ENCODE measurements around the gene PFKFB4. TPM values are rescaled to one million over a fixed set of nuclear protein-coding genes. Genes with fewer than 3 reads are reported as not detected.

The PFKFB4 gene
- total RNA-seq, 3 donors from 2014 or later (not counting 1 experiment from before 2014, with no cell fraction given), result 2.4 to 4.3 (median 3.6) TPM

GRCh38 chr3:48544141-48544540 lies 12.5 kb downstream of the PFKFB4 start:
- intact Hi-C loops (cut with micrococcal nuclease), result no loop called here
- H3K27ac ChIP-seq (ENCODE audit: low read length), result no peak overlapping the region
- no peak overlapping the region for H3K4me3 ChIP-seq (ENCODE audit: low read length)
- H3K36me3 Mint-ChIP-seq, result no peaks in the 10 kb centered on the region
- H3K27me3 Mint-ChIP-seq (ENCODE audit: low read depth in 2 of 2), result no peaks in the 10 kb centered on the region
- no peaks in the 10 kb centered on the region for H3K4me1 Mint-ChIP-seq
- H3K27ac Mint-ChIP-seq, result no peak overlapping the region
- H3K9me3 ChIP-seq (ENCODE audit: control insufficient read depth, insufficient read depth, low read length), result no peaks in the 10 kb centered on the region
- no peaks in the 10 kb centered on the region for H3K27me3 ChIP-seq (ENCODE audit: control insufficient read depth, insufficient read depth, low read length)
- DNase-seq (no peak), ATAC-seq (no peak)
- H3K36me3 ChIP-seq (ENCODE audit: control insufficient read depth, insufficient read depth, low read length), result no peaks in the 10 kb centered on the region
- H3K9me3 Mint-ChIP-seq, result no peaks in the 10 kb centered on the region
- peaks cover 6% of the 10 kb centered on the region for H3K4me1 ChIP-seq (ENCODE audit: control insufficient read depth, insufficient read depth, low read length)
- TF ChIP-seq, protein P1, sequence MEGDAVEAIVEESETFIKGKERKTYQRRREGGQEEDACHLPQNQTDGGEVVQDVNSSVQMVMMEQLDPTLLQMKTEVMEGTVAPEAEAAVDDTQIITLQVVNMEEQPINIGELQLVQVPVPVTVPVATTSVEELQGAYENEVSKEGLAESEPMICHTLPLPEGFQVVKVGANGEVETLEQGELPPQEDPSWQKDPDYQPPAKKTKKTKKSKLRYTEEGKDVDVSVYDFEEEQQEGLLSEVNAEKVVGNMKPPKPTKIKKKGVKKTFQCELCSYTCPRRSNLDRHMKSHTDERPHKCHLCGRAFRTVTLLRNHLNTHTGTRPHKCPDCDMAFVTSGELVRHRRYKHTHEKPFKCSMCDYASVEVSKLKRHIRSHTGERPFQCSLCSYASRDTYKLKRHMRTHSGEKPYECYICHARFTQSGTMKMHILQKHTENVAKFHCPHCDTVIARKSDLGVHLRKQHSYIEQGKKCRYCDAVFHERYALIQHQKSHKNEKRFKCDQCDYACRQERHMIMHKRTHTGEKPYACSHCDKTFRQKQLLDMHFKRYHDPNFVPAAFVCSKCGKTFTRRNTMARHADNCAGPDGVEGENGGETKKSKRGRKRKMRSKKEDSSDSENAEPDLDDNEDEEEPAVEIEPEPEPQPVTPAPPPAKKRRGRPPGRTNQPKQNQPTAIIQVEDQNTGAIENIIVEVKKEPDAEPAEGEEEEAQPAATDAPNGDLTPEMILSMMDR (IDR thresholded peaks at IDR 0.05), result no peak
- 80% methylated on average over 2 of the region's 5 CpGs for WGBS (ENCODE audit: insufficient coverage)
- no peak overlapping the region for H3K4me3 Mint-ChIP-seq

DNA sequence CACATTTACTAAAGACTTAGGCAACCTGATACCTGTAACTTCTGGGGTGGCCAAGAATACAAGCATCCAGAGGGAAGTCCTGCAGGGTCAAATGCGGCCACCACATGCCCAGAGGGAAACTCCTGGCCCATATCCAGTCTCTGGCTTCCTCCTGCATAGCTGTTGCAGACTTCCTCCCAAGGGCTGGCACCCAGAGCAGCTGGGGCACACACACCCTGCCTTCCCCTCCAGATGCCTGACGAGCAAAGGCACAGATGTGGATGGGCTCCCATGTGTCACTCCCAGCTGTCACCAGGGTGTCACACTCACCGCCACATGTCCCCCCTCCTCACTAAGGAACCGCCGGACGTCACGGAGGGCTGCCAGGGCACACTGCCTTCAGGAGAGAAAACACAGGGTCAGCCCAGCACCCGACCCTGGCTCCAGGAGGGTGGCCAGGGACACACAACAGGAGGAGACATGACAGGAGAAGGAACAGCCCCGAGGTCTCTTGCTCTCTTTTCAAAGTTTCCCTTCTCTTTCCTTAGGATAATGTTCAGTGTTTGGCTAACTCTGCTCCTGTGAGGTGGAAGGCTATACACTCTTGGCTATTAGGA lies 13.2 kb downstream of the PFKFB4 start:
- Mint-ChIP-seq H3K4me3 (no peak overlapping the region), H3K27me3 (ENCODE audit: low read depth in 2 of 2) (no peaks in the 10 kb centered on the region), H3K27ac (no peak overlapping the region), H3K36me3 (no peaks in the 10 kb centered on the region), H3K4me1 (no peaks in the 10 kb centered on the region), H3K9me3 (no peaks in the 10 kb centered on the region)
- Histone ChIP-seq H3K36me3 (ENCODE audit: control insufficient read depth, insufficient read depth, low read length) (no peaks in the 10 kb centered on the region), H3K9me3 (ENCODE audit: control insufficient read depth, insufficient read depth, low read length) (no peaks in the 10 kb centered on the region), H3K27me3 (ENCODE audit: control insufficient read depth, insufficient read depth, low read length) (no peaks in the 10 kb centered on the region), H3K4me1 (ENCODE audit: control insufficient read depth, insufficient read depth, low read length) (no peaks in the 10 kb centered on the region), H3K4me3 (ENCODE audit: low read length) (no peak overlapping the region), H3K27ac (ENCODE audit: low read length) (no peak overlapping the region)
- TF ChIP-seq, protein P1 (IDR thresholded peaks at IDR 0.05), result no peak
- ATAC-seq (no peak), DNase-seq (no peak)
- intact Hi-C loops (cut with micrococcal nuclease), result no loop called here
- 18% methylated on average over 9 of the region's 9 CpGs for WGBS (ENCODE audit: insufficient coverage)

DNA sequence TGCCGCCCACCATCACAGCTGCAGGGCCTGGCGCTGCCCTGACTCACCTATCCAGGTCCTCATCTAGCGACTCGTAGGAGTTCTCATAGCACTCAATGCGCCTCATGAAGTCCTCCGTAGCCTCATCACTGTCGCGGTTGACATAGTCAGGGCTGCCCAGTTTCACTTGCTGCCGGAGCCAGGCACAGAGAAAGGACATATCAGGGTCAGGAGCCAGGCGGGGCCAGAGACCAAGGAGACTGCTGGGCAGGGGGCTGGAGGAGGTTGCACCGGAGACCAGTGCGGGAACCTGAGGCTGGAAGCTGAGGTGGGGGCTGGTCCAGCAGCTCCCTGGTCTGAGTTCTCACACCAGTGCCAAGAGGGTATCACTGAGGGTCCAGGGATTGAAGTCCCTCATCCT lies 18.2 kb downstream of the PFKFB4 start:
- 94% methylated on average over 12 of the region's 12 CpGs for WGBS (ENCODE audit: insufficient coverage)
- Histone ChIP-seq H3K36me3 (ENCODE audit: control insufficient read depth, insufficient read depth, low read length) (no peaks in the 10 kb centered on the region), H3K4me3 (ENCODE audit: low read length) (no peak overlapping the region), H3K27me3 (ENCODE audit: control insufficient read depth, insufficient read depth, low read length) (no peaks in the 10 kb centered on the region), H3K4me1 (ENCODE audit: control insufficient read depth, insufficient read depth, low read length) (no peaks in the 10 kb centered on the region), H3K9me3 (ENCODE audit: control insufficient read depth, insufficient read depth, low read length) (no peaks in the 10 kb centered on the region), H3K27ac (ENCODE audit: low read length) (no peak overlapping the region)
- no peaks in the 10 kb centered on the region for H3K27me3 Mint-ChIP-seq (ENCODE audit: low read depth in 2 of 2)
- H3K27ac Mint-ChIP-seq, result no peak overlapping the region
- intact Hi-C loops (cut with micrococcal nuclease), result no loop called here
- no peaks in the 10 kb centered on the region for H3K4me1 Mint-ChIP-seq
- no peaks in the 10 kb centered on the region for H3K9me3 Mint-ChIP-seq
- DNase-seq (no peak), ATAC-seq (no peak)
- no peaks in the 10 kb centered on the region for H3K36me3 Mint-ChIP-seq
- no peak overlapping the region for H3K4me3 Mint-ChIP-seq
- TF ChIP-seq, protein P1 (IDR thresholded peaks at IDR 0.05), result no peak

GRCh38 chr3:48536785-48537184 lies 19.8 kb downstream of the PFKFB4 start:
- no peaks in the 10 kb centered on the region for H3K36me3 ChIP-seq (ENCODE audit: control insufficient read depth, insufficient read depth, low read length)
- H3K9me3 ChIP-seq (ENCODE audit: control insufficient read depth, insufficient read depth, low read length), result no peaks in the 10 kb centered on the region
- H3K4me1 ChIP-seq (ENCODE audit: control insufficient read depth, insufficient read depth, low read length), result no peaks in the 10 kb centered on the region
- H3K27me3 ChIP-seq (ENCODE audit: control insufficient read depth, insufficient read depth, low read length), result no peaks in the 10 kb centered on the region
- no peak overlapping the region for H3K4me3 ChIP-seq (ENCODE audit: low read length)
- TF ChIP-seq, protein P1 (IDR thresholded peaks at IDR 0.05), result no peak
- no peaks in the 10 kb centered on the region for H3K4me1 Mint-ChIP-seq
- intact Hi-C loops (cut with micrococcal nuclease), result no loop called here
- no peaks in the 10 kb centered on the region for H3K9me3 Mint-ChIP-seq
- WGBS (ENCODE audit: insufficient coverage), result 99% methylated on average over 5 of the region's 5 CpGs
- no peak overlapping the region for H3K4me3 Mint-ChIP-seq
- H3K36me3 Mint-ChIP-seq, result no peaks in the 10 kb centered on the region
- no peak for DNase-seq
- H3K27me3 Mint-ChIP-seq (ENCODE audit: low read depth in 2 of 2), result no peaks in the 10 kb centered on the region
- no peak overlapping the region for H3K27ac ChIP-seq (ENCODE audit: low read length)
- peak in 1 of 3 donors; percentile 10 for ATAC-seq
- H3K27ac Mint-ChIP-seq, result no peak overlapping the region
